ENCODE results near the gene RECQL5.
"Not testable (repeated sequence)": the region's sequence is repeated elsewhere in the genome, so short reads cannot be mapped to it uniquely, and the experiment has no call there.

RECQL5 gene

GRCh38 chr17:75646638-75646992, 20.3 kb downstream of the RECQL5 start:
- DNase-seq, result no peak

GRCh38 chr17:75645889-75646637, 20.9 kb downstream of the RECQL5 start:
- no peak for DNase-seq

- DNase-seq, result no peak
Measured at GRCh38 chr17:75645501-75645888, 21.5 kb downstream of the RECQL5 start.

DNA sequence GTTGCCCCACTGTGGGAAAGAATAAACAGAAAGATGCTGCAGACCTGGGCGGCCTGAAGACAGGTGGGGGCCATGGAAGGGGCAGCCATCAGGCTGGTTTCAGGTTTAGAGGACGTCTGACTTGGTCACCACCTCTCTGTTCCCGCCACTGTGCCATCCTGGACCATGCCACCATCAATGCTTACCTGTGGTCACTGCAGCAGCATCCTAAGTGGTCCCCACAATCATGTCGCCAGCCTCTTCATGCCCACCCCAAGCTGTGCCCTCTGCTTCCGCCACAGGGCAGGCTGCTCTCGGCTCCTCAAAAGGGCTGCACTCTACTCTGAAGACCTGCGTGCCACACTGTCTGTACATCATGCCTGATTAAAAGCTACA, 23.3 kb downstream of the RECQL5 start:
- DNase-seq, result no peak

DNA sequence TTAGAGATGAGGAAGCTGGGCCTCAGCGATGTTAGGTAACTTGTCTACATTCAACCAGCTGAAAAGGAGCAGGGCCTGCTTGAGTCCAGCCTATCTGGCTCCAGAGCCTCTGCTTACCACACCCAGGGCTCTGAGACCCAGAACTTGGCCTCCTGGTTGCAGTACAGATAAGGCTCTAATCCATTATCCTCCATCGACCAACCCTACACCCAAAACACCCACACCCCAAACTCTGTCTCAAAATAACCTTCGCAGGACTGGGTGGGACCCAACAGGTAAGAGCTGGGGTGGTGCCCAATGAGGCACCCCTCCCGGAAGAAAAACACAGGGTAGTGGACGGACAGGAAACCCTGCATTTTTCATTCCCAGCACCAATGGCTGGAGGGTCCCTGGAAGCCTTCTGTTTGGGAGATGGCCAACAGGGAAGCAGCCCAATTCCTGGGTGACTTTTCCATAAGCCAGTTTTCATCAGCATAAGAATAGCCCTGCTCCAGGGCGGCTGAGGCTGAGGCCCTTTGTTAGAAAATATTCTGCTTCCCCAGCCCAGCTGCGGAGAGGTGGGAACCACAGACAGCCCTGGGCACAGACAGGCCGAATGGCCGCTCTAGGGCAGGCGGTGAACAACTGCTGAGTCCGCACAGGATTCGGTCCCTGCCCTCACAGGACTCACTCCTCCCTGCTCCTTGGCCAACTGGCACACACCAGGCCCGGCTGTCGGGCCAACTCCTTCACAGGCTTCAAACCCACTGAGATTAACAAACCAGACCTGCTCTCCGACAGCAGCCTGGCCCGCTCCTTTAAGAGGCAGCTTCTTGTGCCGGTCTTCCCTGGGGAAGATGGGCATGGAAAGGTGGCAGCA, 23.9 kb downstream of the RECQL5 start:
- DNase-seq, result no peak

GRCh38 chr17:75642182-75642783, 24.7 kb downstream of the RECQL5 start:
- DNase-seq, result no peak

- DNase-seq, result no peak
Measured at GRCh38 chr17:75641343-75641742, 25.6 kb downstream of the RECQL5 start.

DNA sequence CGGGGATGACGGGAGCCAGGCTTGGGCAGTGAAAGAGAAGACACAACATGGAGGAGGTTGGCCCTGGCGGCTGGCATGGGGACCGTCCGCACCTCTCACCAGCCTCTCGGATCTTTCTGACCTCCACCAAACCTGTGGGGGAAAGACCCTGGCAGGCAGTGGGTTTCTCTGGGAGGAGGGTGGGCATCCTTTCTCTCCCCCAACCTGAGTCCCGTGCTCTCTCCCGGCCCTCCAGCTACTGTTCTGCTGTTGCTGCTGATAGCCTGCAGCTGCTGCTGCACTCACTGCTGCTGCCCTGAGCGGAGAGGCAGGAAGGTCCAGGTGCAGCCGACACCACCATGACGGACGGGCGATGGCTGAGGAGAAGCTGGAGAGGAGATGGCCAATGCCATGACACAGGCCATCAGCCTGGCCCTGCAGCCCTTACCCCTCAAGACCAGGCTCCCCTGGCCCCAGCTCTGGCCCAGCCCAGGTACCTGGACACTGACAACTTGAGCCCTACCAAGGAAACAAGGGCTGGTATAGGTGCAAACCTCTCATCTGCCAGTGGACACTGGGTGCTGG, 26.3 kb downstream of the RECQL5 start:
- no peak for DNase-seq

DNA sequence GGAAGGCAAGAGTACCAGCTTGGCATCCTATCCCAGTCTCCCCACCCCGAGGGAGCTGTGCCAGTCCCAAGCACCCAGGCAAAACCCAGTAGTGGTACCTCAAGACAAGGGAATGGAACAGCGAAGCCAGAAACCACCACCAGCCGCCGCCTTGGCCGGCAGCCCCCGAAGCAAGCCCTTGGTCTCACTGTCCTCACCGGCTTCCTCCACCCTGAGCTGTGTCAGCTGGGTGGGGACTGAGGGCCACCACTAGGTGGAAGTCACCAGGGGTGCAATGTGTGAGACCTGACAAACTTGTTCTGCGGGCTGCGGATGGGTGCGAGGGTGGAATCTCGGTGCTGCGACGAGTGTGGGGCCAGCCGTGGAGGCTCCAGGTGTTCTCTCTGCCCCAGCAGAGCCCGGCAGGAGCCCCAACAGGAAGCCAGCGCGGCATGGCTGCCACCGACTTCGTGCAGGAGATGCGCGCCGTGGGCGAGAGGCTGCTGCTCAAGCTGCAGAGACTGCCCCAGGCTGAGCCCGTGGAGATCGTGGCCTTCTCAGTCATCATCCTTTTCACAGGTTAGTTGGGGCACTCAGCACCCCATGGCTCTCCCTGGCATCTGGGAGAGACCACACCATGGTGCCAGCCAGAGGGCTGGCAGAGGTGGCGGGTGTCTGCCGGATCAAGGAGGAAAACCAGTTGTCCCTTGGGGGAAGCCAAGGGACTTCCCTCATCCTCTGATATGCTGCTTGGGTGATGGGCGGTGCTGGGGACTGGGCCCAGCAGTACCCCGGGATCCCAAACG, 27.0 kb downstream of the RECQL5 start:
- DNase-seq, result no peak

GRCh38 chr17:75639327-75639726, 27.6 kb downstream of the RECQL5 start:
- no peak for DNase-seq

DNA sequence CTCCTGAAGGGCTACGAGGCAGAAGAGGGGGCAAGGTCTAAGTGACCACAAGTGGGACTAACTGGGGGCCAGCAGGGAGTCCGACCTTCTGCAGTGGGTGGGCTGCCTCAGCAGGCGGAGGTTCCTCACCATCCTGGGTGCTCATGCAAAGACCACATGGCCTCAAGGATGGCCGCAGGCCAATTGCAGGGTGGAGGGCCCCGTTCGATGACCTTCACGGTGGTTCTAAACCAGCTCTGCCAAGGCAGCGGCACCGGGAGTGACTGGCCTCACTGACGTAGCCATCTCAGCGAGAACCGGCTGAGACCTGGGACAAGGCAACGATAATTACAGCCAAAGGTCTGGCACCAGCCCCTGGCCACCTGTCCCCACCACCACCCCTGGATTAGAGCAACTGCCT, 28.1 kb downstream of the RECQL5 start:
- DNase-seq, result no peak

DNA sequence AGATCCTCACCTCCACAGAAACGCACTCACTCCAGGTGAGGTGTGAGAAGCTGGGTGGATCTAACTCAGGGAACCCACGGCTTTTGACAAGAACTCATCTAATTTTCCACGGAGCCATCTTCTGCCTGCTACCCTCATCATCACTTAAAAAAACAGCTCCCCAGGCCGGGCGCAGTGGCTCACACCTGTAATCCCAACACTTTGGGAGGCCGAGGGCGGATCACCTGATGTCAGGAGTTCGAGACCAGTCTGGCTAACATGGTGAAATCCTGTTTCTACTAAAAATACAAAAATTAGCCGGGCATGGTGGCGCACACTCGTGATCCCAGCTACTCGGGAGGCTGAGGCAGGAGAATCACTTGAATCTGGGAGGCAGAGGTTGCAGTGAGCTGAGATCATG, 28.9 kb downstream of the RECQL5 start:
- DNase-seq, result not testable (repeated sequence)

GRCh38 chr17:75637551-75637950, 29.4 kb downstream of the RECQL5 start:
- no peak for DNase-seq

DNA sequence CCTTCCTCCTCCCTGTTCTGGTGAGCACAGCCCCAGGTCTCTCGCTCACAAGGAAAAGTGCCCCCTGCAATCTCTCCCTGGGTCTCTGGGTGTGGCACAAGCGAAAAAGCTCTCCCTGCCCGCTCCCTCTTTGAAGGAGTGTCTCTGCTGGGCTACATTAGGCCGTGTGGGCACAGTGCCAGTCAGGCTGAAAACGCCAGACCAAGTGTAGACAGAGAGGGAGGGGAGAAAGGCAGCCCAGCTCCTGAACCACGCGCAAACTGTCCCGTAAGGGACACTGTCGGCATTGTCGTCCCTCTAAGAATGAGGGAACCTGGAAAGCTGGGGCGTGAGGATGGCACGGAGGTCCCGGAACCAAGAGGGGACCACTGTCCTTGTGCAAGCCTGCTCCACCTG, 29.8 kb downstream of the RECQL5 start:
- DNase-seq, result no peak

- DNase-seq, result no peak
Measured at GRCh38 chr17:75636381-75637142, 30.4 kb downstream of the RECQL5 start.

DNA sequence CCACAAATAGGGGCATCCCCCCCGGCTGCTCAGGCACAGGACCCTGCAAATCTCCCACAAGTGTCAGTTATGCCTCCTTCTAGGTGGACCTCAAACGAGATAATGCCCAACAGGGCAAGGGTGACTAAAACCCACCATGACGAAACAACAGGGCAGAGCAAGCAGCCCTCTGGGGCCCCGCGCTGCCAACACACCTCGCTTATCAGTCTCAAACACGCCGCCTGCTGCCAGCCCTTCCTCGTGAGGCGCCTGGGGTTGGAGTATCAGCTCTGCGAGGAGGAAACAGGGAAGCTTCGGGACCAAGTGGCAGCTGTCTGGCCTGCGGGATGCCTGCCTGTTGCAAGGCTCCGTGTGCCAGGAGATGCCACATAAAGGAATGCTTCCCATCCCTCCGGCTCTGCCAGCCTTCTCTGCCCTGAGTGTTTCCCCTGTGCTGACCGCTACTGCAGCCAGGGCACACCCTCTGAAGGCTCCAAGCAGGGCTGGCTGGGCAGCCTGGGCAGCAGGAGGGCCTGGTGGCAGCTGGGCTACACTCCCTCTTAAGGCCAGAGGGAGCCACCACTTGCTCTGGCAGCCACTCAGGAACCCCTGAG, 31.2 kb downstream of the RECQL5 start:
- DNase-seq, result no peak

GRCh38 chr17:75634754-75635609, 32.0 kb downstream of the RECQL5 start:
- no peak for DNase-seq

- DNase-seq, result no peak
Measured at GRCh38 chr17:75634376-75634740, 32.6 kb downstream of the RECQL5 start.

DNA sequence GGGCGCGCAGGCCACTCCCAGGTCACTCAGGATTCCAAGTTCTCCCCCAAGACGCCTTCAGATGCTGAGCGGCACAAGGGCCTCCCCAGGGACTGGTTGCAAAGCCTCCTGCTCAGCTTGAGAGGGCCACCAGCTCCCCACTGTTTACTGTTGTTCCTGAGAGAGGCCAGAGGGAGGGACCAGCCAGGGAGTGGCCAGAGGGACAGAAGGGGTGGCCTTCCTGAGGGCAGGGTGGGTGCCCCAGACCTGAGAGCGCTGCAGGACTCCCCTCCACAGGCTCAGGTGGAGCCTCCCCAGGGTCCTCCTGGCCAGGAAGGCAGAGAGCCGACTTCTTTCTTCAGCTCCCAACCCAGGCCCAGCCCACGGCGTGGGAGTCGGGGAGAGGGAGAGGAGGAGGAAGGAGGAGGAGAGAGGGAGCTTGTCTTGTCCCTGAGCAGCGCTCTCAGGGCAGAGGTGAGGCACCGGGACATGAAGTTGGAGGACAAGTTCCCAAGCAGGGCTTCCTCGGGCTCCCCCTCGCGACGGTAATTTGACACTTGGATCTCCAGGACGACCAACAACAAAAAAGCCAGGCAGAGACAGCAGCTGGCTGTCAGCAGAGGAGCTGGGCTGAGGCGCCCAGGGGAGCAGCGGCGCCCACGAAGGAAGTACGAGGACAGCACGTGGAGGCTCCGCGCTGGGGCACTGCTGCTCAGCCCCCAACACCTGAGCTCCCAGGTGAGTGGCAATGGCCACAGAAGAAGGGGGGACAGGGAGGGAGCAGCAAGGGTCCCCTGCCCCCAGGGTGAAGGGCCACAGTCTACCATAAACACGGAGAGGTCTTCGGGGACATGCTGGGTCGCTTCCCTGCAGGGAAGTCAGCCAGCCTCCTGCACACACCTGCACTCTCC, 33.2 kb downstream of the RECQL5 start:
- peak; percentile 59 for DNase-seq

Data from activated CD4-positive, alpha-beta T cell treated with anti-CD3 and anti-CD28 coated beads, Interleukin-2, amount 50 U/mL, for 1 hour (primary cell).